ENCODE data around the gene DGKB.

DNA sequence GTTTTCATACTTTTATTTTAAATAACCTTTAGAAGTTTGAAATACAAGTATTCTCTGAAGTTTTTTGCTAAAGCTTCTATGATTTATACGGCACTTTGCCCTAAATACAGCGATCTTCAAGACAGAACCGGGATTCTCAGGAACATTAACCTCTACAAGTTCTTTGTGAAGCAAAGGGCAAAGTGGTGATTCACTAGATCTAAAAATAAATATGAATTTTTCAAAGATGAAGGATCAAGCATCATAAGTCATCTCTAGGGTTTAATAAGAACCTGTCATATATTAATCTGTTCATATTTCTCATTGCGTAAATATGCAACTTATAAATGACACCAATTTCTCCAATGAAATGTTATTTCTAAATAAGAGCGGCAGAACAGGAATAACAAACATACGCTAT, 30.7 kb downstream of the DGKB start:
- TF ChIP-seq, protein P1, sequence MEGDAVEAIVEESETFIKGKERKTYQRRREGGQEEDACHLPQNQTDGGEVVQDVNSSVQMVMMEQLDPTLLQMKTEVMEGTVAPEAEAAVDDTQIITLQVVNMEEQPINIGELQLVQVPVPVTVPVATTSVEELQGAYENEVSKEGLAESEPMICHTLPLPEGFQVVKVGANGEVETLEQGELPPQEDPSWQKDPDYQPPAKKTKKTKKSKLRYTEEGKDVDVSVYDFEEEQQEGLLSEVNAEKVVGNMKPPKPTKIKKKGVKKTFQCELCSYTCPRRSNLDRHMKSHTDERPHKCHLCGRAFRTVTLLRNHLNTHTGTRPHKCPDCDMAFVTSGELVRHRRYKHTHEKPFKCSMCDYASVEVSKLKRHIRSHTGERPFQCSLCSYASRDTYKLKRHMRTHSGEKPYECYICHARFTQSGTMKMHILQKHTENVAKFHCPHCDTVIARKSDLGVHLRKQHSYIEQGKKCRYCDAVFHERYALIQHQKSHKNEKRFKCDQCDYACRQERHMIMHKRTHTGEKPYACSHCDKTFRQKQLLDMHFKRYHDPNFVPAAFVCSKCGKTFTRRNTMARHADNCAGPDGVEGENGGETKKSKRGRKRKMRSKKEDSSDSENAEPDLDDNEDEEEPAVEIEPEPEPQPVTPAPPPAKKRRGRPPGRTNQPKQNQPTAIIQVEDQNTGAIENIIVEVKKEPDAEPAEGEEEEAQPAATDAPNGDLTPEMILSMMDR (IDR thresholded peaks at IDR 0.05): no peak
- TF ChIP-seq POLR2A (IDR thresholded peaks at IDR 0.05): no peak
